Parathyroid adenoma (tissue), 2 donors: Measurements from ENCODE around the gene PTPRM.

Experiments
- H2AFZ ChIP-seq: fragments of 300-600 bp; sonication (generic); one replicate; pipeline ENCODE4 v1.7.0; 2017; ENCODE audit warnings: antibody characterized with exemption, mild to moderate bottlenecking
- H3K27ac ChIP-seq: fragments of 300-600 bp; sonication (generic); one replicate; pipeline ENCODE4 v1.7.0; 2017
- H3K27me3 ChIP-seq: fragments of 300-600 bp; sonication (generic); one replicate; pipeline ENCODE4 v1.7.0; 2017; ENCODE audit warnings: low read length; ENCODE audit not compliant: control insufficient read depth, insufficient read depth
- H3K36me3 ChIP-seq: fragments of 300-600 bp; sonication (generic); one replicate; pipeline ENCODE4 v1.7.0; 2017; ENCODE audit warnings: low read length; ENCODE audit not compliant: control insufficient read depth, insufficient read depth
- H3K4me1 ChIP-seq: fragments of 300-600 bp; sonication (generic); one replicate; pipeline ENCODE4 v1.7.0; 2017; ENCODE audit warnings: control low read depth
- H3K4me2 ChIP-seq: fragments of 300-600 bp; sonication (generic); one replicate; pipeline ENCODE4 v1.7.0; 2017; ENCODE audit warnings: low read length
- H3K4me3 ChIP-seq: fragments of 300-600 bp; sonication (generic); one replicate; pipeline ENCODE4 v1.7.0; 2017; ENCODE audit warnings: low read depth, low read length
- H3K79me2 ChIP-seq: fragments of 300-600 bp; sonication (generic); one replicate; pipeline ENCODE4 v1.7.0; 2017; ENCODE audit warnings: control low read depth
- H3K9ac ChIP-seq: fragments of 300-600 bp; sonication (generic); one replicate; pipeline ENCODE4 v1.7.0; 2017; ENCODE audit warnings: mild to moderate bottlenecking
- H3K9me3 ChIP-seq: fragments of 300-600 bp; sonication (generic); one replicate; pipeline ENCODE4 v1.7.0; 2017; ENCODE audit warnings: low read length; ENCODE audit not compliant: control insufficient read depth
- TF ChIP-seq, protein P1 (sequence below): fragments of 300-600 bp; sonication (generic); IDR thresholded peaks from one replicate; pipeline ENCODE4 v1.7.0; 2017; ENCODE audit warnings: antibody characterized with exemption, mild to moderate bottlenecking
- donor health status: primary hyperparathyroidism.

Gene PTPRM

GRCh38 chr18:8288472-8289195 lies 721.5 kb downstream of the PTPRM start:
- no peaks in the 10 kb centered on the region for H3K27me3 ChIP-seq
- TF ChIP-seq, protein P1, sequence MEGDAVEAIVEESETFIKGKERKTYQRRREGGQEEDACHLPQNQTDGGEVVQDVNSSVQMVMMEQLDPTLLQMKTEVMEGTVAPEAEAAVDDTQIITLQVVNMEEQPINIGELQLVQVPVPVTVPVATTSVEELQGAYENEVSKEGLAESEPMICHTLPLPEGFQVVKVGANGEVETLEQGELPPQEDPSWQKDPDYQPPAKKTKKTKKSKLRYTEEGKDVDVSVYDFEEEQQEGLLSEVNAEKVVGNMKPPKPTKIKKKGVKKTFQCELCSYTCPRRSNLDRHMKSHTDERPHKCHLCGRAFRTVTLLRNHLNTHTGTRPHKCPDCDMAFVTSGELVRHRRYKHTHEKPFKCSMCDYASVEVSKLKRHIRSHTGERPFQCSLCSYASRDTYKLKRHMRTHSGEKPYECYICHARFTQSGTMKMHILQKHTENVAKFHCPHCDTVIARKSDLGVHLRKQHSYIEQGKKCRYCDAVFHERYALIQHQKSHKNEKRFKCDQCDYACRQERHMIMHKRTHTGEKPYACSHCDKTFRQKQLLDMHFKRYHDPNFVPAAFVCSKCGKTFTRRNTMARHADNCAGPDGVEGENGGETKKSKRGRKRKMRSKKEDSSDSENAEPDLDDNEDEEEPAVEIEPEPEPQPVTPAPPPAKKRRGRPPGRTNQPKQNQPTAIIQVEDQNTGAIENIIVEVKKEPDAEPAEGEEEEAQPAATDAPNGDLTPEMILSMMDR = no peak
- H3K9me3 ChIP-seq = no peaks in the 10 kb centered on the region
- H2AFZ ChIP-seq = no peak overlapping the region
- H3K79me2 ChIP-seq = no peaks in the 10 kb centered on the region
- no peak overlapping the region for H3K9ac ChIP-seq
- H3K36me3 ChIP-seq = no peaks in the 10 kb centered on the region
- no peak overlapping the region for H3K4me2 ChIP-seq
- H3K4me3 ChIP-seq = no peak overlapping the region
- no peaks in the 10 kb centered on the region for H3K4me1 ChIP-seq
- H3K27ac ChIP-seq = no peak overlapping the region

DNA sequence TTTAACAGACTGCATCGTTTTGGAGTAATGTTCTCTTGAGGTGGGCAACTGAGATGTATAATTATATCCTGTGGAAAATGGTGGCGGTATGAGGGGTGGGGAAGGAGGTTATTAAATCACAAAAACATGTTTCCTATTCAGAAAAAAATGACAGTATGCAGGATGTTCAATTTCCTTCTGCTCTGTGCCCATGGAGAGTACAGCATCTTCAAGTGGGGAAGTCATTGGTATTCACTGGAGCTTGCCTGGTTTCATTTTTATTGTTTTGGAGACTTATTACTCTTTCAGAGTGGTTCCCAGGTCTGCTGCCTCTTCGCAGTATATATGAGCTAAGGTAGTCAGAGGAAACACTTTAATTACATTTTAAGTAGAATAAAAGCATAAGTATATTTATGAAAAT lies 723.3 kb downstream of the PTPRM start:
- Histone ChIP-seq H2AFZ (no peak overlapping the region), H3K9me3 (no peaks in the 10 kb centered on the region), H3K4me3 (no peak overlapping the region), H3K27ac (no peak overlapping the region), H3K4me2 (no peak overlapping the region), H3K36me3 (no peaks in the 10 kb centered on the region), H3K9ac (no peak overlapping the region), H3K27me3 (no peaks in the 10 kb centered on the region), H3K4me1 (no peaks in the 10 kb centered on the region), H3K79me2 (no peaks in the 10 kb centered on the region)
- TF ChIP-seq, protein P1 = no peak

DNA sequence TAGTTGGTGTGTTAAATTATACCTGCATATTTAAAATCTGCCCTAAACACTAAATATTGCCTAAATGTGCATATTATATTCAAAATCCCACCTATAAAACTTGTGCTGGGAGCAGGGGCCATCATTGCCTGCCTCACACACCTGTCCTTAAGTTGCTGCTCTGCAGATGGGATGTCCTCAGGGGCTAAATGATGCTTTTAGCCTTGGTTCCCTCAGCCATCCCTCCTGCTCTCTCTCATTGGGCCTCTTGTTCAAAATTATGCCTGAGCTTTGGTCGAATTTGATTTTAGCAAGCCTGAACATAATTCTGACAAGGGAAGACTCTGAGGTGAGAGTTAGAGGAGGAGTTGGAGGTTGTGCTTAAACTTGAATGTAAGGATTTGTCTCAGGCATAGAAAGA lies 723.8 kb downstream of the PTPRM start:
- Histone ChIP-seq H3K9ac (no peak overlapping the region), H3K36me3 (no peaks in the 10 kb centered on the region), H3K4me1 (no peaks in the 10 kb centered on the region), H3K27ac (no peak overlapping the region), H3K79me2 (no peaks in the 10 kb centered on the region), H2AFZ (no peak overlapping the region), H3K9me3 (no peaks in the 10 kb centered on the region), H3K4me2 (no peak overlapping the region), H3K27me3 (no peaks in the 10 kb centered on the region), H3K4me3 (no peak overlapping the region)
- TF ChIP-seq, protein P1 = no peak

DNA sequence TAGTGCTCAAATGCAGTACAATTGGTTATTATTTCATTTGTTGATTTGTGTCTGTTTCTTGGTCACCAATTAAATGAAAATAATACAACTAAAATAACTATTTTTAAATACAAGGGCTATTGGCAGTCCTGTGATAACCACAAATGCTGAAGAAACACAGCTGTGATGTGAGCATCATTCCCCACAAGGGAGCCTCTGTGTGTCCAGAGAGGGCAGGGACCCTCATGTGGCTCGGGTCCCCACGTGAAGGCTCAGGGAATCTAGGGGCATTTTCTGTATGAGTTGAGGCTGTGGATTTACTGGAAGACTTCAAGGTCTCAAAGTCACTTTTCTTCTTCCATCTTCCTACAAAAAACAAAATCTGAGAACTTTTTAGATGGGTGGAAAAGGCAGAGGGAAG lies 726.1 kb downstream of the PTPRM start:
- Histone ChIP-seq H3K79me2 (no peaks in the 10 kb centered on the region), H3K9me3 (no peaks in the 10 kb centered on the region), H3K4me2 (no peak overlapping the region), H3K9ac (no peak overlapping the region), H3K27me3 (no peaks in the 10 kb centered on the region), H3K36me3 (no peaks in the 10 kb centered on the region), H2AFZ (no peak overlapping the region), H3K4me1 (no peaks in the 10 kb centered on the region), H3K4me3 (no peak overlapping the region), H3K27ac (no peak overlapping the region)
- TF ChIP-seq, protein P1 = no peak
